GM18519 (cell line): Measurements from ENCODE around the gene PHETA2.
"Not testable (repeated sequence)": the region's sequence is repeated elsewhere in the genome, so short reads cannot be mapped to it uniquely, and the experiment has no call there.

ENCODE experiments used
- ATAC-seq: cut with Tn5 transposase; IDR thresholded peaks from one replicate; pipeline ENCODE4 v1.9.1; 2021; ENCODE audit warnings: mild to moderate bottlenecking, moderate library complexity; ENCODE audit not compliant: unreplicated experiment, low FRiP score

PHETA2 gene

GRCh38 chr22:42101199-42101598 lies 27.2 kb downstream of the PHETA2 start:
- no peak for ATAC-seq

DNA sequence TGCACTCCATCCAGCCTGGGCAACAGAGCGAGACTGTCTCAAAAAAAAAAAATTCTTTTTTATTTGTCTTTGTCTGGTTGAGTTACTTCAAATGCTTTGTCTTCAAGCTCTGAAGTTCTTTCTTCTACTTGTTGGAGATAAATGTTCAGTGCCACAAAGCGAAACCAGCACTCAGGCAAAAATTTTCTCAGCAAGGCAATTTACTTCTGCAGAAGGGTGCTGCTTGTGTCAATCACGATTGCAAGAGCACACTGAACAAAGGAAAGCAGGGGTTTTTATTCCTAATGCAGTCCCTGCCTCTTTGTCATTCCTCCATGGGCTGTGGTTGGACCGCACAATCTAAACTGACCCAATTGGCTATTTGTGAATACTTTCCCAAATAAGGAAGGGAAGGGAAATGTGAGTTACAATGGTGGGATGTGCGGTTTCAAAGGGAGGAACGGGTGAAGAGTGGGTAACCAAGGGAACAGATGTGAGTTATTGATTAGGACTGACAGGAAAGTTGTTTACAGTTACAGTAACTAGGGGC lies 30.3 kb downstream of the PHETA2 start:
- ATAC-seq: not testable (repeated sequence)

GRCh38 chr22:42108848-42109247 lies 34.8 kb downstream of the PHETA2 start:
- ATAC-seq: no peak

GRCh38 chr22:42111798-42112197 lies 37.8 kb downstream of the PHETA2 start:
- ATAC-seq: no peak

- not testable (repeated sequence) for ATAC-seq
Observed at GRCh38 chr22:42112793-42113192, 38.7 kb downstream of the PHETA2 start.

DNA sequence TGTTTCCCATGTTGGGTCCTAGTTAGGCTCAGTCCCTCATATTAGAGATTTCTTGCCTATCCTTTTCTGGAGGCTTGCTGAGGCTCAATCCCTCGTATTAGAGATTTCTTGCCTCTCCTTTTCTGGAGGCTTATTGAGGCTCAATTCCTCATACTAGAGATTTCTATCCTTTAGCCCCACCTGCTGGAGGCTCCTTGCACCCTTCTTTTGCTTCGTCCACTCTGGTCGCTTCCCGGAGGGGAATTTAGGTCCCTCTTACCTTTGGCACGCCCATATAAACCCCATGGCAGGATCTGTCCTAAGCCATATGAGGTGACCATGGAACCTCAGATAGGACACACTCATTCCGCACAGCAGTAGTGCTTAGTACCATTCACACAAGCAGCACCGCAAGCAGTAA lies 40.7 kb downstream of the PHETA2 start:
- no peak for ATAC-seq

GRCh38 chr22:42115420-42115830 lies 41.4 kb downstream of the PHETA2 start:
- not testable (repeated sequence) for ATAC-seq

GRCh38 chr22:42116848-42117424 lies 42.9 kb downstream of the PHETA2 start:
- no peak for ATAC-seq

DNA sequence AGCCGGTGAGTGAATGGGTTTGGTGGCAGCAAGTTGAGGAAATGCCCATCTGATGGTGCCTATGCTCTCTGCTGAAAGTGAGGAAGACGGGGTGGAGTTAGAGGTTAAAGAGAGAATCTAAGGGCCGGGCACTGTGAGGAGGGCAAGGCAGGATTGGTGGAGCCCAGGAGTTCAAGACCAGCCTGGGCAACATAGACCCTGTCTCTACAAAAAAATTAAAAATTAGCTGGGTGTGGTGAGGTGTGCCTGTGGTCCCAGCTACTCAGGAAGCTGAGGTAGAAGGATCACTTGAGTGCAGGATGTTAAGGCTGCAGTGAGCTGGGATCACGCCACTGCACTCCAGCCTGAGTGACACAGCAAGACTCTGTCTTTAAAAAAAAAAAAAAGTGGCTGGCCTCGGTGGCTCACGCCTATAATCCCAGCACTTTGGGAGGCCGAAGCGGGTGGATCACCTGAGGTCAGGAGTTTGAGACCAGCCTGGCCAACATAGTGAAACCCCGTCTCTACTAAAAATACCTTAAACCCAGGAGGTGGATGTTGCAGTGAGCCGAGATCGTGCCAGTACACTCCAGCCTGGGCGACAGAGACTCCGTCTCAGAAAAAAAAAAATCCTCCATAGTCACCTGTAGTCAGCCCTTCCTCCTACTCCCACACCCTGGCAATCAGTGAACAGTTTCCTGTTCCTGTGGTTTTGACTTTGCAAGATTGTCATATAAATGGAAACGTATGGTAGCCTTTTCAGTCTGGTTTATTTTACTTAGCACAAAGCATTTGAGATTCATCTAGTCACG lies 46.4 kb downstream of the PHETA2 start:
- ATAC-seq: not testable (repeated sequence)

GRCh38 chr22:42123529-42123928 lies 49.5 kb downstream of the PHETA2 start:
- ATAC-seq: not testable (repeated sequence)

GRCh38 chr22:42127606-42128005 lies 53.6 kb downstream of the PHETA2 start:
- ATAC-seq: no peak

DNA sequence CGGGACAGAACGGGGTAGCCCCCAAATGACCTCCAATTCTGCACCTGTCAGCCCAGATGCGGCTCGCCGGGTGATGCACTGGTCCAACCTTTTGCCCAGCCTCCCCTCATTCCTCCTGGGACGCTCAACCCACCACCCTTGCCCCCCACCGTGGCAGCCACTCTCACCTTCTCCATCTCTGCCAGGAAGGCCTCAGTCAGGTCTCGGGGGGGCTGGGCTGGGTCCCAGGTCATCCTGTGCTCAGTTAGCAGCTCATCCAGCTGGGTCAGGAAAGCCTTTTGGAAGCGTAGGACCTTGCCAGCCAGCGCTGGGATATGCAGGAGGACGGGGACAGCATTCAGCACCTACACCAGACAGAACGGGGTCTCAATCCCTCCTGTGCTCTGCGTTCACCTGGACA lies 54.0 kb downstream of the PHETA2 start:
- not testable (repeated sequence) for ATAC-seq
